ENCODE results near the gene RGS19. TPM values are rescaled to one million over a fixed set of nuclear protein-coding genes. Genes with fewer than 3 reads are reported as not detected.
"Not testable (repeated sequence)": the region's sequence is repeated elsewhere in the genome, so short reads cannot be mapped to it uniquely, and the experiment has no call there.

RGS19 gene
- total RNA-seq, result 1 to 10 TPM in 7 of 8 experiments, under 1 TPM in 1; 0.92 to 8.8 (median 3.3) TPM

GRCh38 chr20:64079273-64080012 lies at the start of gene RGS19:
Gene RGS19, minus strand, starts transcription at chr20:64079518. Its CDS starts 2,632 bp downstream, at chr20:64076886.
- peak; percentile 52 to 72 (median 69) for ATAC-seq (replicated peaks in 6 of 8)
- 0% methylated on average over 1 of the region's 73 CpGs; no CpG with 5 or more reads in 9 of the 10 experiments for WGBS, 10 experiments
- H3K4me1 ChIP-seq (replicated peaks in 1 of 2), result peaks cover 17 to 29% of the 10 kb centered on the region in 2 donors
- peak within 1 kb of the TSS; percentile 31 to 40 (median 36) for H3K4me3 ChIP-seq
- in situ Hi-C loops (cut with MboI; ENCODE audit: low pct_unique_long_range_greater_than_20kb in 2 of 9, low sequenced_read_pairs in 9 of 9, unreplicated experiment in 9 of 9), result no loop called here
- H3K27ac ChIP-seq, result peak within 1 kb of the TSS in 1 of 2 donors; percentile 24

- in situ Hi-C loops (cut with MboI; ENCODE audit: low pct_unique_long_range_greater_than_20kb in 2 of 9, low sequenced_read_pairs in 9 of 9, unreplicated experiment in 9 of 9); H3K4me1 ChIP-seq (replicated peaks in 1 of 2); H3K4me3 ChIP-seq; ATAC-seq (replicated peaks in 6 of 8); H3K27ac ChIP-seq: not testable (repeated sequence)
- WGBS, 10 experiments, result 34 to 80% (median 64%) methylated on average over 1 to 11 of the region's 11 CpGs; no CpG with 5 or more reads in 2 of the 10 experiments
These were observed 44.2 kb upstream of the RGS19 start for GRCh38 chr20:64123517-64123916.

DNA sequence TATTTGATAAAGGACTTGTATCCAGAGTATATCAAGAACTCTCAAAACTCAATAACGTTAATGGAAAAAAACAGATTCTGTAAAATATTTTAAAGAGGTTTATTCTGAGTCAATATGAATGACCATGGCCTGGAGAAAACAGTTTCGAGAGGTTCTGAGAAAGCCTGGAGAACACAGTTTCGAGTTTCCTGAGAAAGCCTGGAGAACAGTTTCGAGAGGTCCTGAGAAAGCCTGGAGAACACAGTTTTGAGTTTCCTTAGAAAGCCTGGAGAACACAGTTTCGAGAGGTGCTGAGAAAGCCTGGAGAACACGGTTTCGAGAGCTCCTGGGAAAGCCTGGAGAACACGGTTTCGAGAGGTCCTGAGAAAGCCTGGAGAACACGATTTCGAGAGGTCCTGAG lies 43.6 kb upstream of the RGS19 start:
- 43 to 93% (median 67%) methylated on average over 2 to 11 of the region's 11 CpGs for WGBS, 10 experiments
- H3K4me3 ChIP-seq; in situ Hi-C loops (cut with MboI; ENCODE audit: low pct_unique_long_range_greater_than_20kb in 2 of 9, low sequenced_read_pairs in 9 of 9, unreplicated experiment in 9 of 9); H3K4me1 ChIP-seq (replicated peaks in 1 of 2); H3K27ac ChIP-seq; ATAC-seq (replicated peaks in 6 of 8): not testable (repeated sequence)

GRCh38 chr20:64121586-64121985 lies 42.3 kb upstream of the RGS19 start:
- Histone ChIP-seq H3K4me1 (replicated peaks in 1 of 2) (peaks cover 2 to 4% of the 10 kb centered on the region in 2 donors), H3K27ac (no peak overlapping the region), H3K4me3 (no peak overlapping the region)
- no peak for ATAC-seq (replicated peaks in 6 of 8)
- WGBS, 10 experiments, result 8 to 100% (median 78%) methylated on average over 1 to 6 of the region's 12 CpGs; no CpG with 5 or more reads in 3 of the 10 experiments
- in situ Hi-C loops (cut with MboI; ENCODE audit: low pct_unique_long_range_greater_than_20kb in 2 of 9, low sequenced_read_pairs in 9 of 9, unreplicated experiment in 9 of 9), result no loop called here

- Histone ChIP-seq H3K27ac (no peak overlapping the region), H3K4me3 (no peak overlapping the region), H3K4me1 (replicated peaks in 1 of 2) (peaks cover 10% of the 10 kb centered on the region in 2 donors)
- peak in 5 of 8 experiments; percentile 8 to 47 (median 26) for ATAC-seq (replicated peaks in 6 of 8)
- in situ Hi-C loops (cut with MboI; ENCODE audit: low pct_unique_long_range_greater_than_20kb in 2 of 9, low sequenced_read_pairs in 9 of 9, unreplicated experiment in 9 of 9), result no loop called here
- WGBS, 10 experiments, result 60 to 100% (median 97%) methylated on average over 2 to 7 of the region's 14 CpGs; no CpG with 5 or more reads in 7 of the 10 experiments
These were observed 40.5 kb upstream of the RGS19 start for GRCh38 chr20:64119681-64120341.

DNA sequence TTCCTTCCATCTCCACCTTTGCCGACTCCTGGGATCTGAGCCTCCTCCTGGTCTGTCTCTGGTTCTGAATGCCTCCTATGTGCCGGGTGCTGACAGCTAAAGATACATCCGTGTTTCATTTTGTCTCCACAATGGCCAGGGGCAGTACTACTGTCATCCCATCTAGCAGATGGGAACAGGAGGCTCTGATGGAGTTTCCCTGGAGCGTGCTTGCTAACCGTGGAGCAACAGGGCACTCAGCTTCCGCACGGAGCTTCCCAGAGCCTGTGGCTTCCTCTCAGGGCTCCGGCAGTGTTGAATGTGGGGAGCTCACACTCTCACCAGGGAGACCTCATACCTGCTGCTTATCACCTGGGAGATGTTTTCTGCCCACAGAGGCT lies 40.0 kb upstream of the RGS19 start:
- 40 to 50% (median 43%) methylated on average over 1 to 3 of the region's 8 CpGs; no CpG with 5 or more reads in 7 of the 10 experiments for WGBS, 10 experiments
- no peak overlapping the region for H3K4me3 ChIP-seq
- H3K4me1 ChIP-seq (replicated peaks in 1 of 2), result peaks cover 10 to 11% of the 10 kb centered on the region in 2 donors
- H3K27ac ChIP-seq, result no peak overlapping the region
- in situ Hi-C loops (cut with MboI; ENCODE audit: low pct_unique_long_range_greater_than_20kb in 2 of 9, low sequenced_read_pairs in 9 of 9, unreplicated experiment in 9 of 9), result no loop called here
- ATAC-seq (replicated peaks in 6 of 8), result peak in 1 of 8 experiments; percentile 7

- WGBS, 10 experiments, result no CpG with 5 or more reads among the region's 6 CpGs
- peaks cover 19 to 23% of the 10 kb centered on the region in 2 donors for H3K4me1 ChIP-seq (replicated peaks in 1 of 2)
- H3K27ac ChIP-seq; ATAC-seq (replicated peaks in 6 of 8); in situ Hi-C loops (cut with MboI; ENCODE audit: low pct_unique_long_range_greater_than_20kb in 2 of 9, low sequenced_read_pairs in 9 of 9, unreplicated experiment in 9 of 9); H3K4me3 ChIP-seq: not testable (repeated sequence)
These were observed 38.1 kb upstream of the RGS19 start for GRCh38 chr20:64117432-64117777.

GRCh38 chr20:64116541-64117431 lies 37.5 kb upstream of the RGS19 start:
- H3K4me3 ChIP-seq, result no peak overlapping the region
- in situ Hi-C loops (cut with MboI; ENCODE audit: low pct_unique_long_range_greater_than_20kb in 2 of 9, low sequenced_read_pairs in 9 of 9, unreplicated experiment in 9 of 9), result no loop called here
- WGBS, 10 experiments, result 40 to 100% (median 73%) methylated on average over 1 to 7 of the region's 17 CpGs; no CpG with 5 or more reads in 4 of the 10 experiments

DNA sequence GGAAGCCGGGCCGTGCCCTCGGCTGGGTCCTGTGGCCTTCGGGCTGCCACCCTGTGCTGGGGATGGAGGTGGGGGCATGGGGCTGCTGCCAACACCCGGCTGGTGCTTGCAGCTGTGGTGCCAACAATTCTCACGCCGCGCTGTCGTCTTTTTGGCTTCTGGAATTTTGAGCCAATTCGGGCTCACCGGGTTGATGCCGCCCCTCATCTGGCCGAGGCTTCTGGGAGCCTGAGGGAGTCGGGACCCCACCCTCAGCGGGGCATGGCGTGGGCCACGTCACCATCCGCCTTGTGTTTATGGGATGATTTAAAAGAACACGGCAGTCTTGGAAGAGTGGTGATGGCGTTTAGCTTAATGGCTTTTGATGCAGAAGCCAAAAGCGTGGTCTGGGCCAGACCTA lies 36.7 kb upstream of the RGS19 start:
- ATAC-seq (replicated peaks in 6 of 8), result no peak
- in situ Hi-C loops (cut with MboI; ENCODE audit: low pct_unique_long_range_greater_than_20kb in 2 of 9, low sequenced_read_pairs in 9 of 9, unreplicated experiment in 9 of 9), result no loop called here
- WGBS, 10 experiments, result 13 to 83% (median 70%) methylated on average over 6 to 8 of the region's 21 CpGs; no CpG with 5 or more reads in 7 of the 10 experiments

More at GRCh38 chr20:64116541-64117431, 37.5 kb upstream of the RGS19 start:
- ATAC-seq (replicated peaks in 6 of 8), result no peak
- Histone ChIP-seq H3K27ac (no peak overlapping the region), H3K4me1 (replicated peaks in 1 of 2) (peaks cover 26 to 30% of the 10 kb centered on the region in 2 donors)

GRCh38 chr20:64115171-64115911 lies 36.0 kb upstream of the RGS19 start:
- Histone ChIP-seq H3K4me3 (no peak overlapping the region), H3K4me1 (replicated peaks in 1 of 2) (peaks cover 36 to 40% of the 10 kb centered on the region in 2 donors), H3K27ac (no peak overlapping the region)
- in situ Hi-C loops (cut with MboI; ENCODE audit: low pct_unique_long_range_greater_than_20kb in 2 of 9, low sequenced_read_pairs in 9 of 9, unreplicated experiment in 9 of 9), result no loop called here
- WGBS, 10 experiments, result 71 to 100% (median 73%) methylated on average over 1 to 4 of the region's 14 CpGs; no CpG with 5 or more reads in 7 of the 10 experiments
- ATAC-seq (replicated peaks in 6 of 8), result peak in 5 of 8 experiments; percentile 18 to 38 (median 25)

More for the DNA sequence above, 36.7 kb upstream of the RGS19 start:
- Histone ChIP-seq H3K4me3 (no peak overlapping the region), H3K4me1 (replicated peaks in 1 of 2) (peaks cover 33 to 37% of the 10 kb centered on the region in 2 donors), H3K27ac (no peak overlapping the region)

DNA sequence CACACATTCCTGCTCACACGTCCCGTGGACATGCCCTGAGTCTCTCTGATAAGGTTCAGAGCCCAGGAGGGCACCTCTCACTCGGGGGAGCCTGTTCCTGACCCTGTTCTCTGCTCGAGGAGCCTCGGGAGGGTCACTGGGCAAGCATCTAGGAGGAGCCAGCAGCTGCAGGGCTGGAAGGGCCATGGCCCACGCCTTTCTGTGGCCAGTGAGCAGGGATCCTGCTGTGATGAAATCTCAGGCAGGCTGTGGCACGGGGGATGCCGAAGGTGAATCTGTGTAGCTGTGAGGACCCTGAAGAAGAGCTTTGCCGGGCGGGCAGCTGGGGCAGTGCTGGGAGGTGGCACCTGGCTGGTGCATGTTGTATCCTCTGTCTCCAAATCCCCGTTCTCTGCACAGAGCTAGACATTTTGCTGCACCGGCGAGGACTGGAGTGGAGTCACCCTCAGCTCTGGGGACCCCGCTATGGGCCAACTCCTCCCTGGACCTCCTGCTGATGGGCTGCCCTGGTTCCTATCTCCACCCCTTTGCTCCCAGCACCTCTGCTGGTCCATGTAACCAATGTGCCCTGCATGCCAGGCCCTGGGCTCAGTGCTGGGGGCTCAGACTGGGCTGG lies 35.1 kb upstream of the RGS19 start:
- Histone ChIP-seq H3K27ac (no peak overlapping the region), H3K4me3 (no peak overlapping the region), H3K4me1 (replicated peaks in 1 of 2) (peaks cover 41 to 45% of the 10 kb centered on the region in 2 donors)
- WGBS, 10 experiments, result 20 to 83% (median 71%) methylated on average over 1 of the region's 14 CpGs; no CpG with 5 or more reads in 7 of the 10 experiments
- ATAC-seq (replicated peaks in 6 of 8), result no peak
- in situ Hi-C loops (cut with MboI; ENCODE audit: low pct_unique_long_range_greater_than_20kb in 2 of 9, low sequenced_read_pairs in 9 of 9, unreplicated experiment in 9 of 9), result no loop called here
